HFFc6 (cell line): ENCODE results near the gene POLR2F. TPM values are rescaled to one million over a fixed set of nuclear protein-coding genes. Genes with fewer than 3 reads are reported as not detected.

ENCODE experiments used
- DNase-seq: peaks from one replicate; pipeline ENCODE4 v3.0.0-alpha.2; 2018
- H3K27ac Mint-ChIP-seq: 2 replicates; pipeline ENCODE4 v1.8.0; 2020; ENCODE audit warnings: mild to moderate bottlenecking, mixed read lengths
- H3K27me3 Mint-ChIP-seq: 2 replicates; pipeline ENCODE4 v1.8.0; 2021; ENCODE audit warnings: mild to moderate bottlenecking, moderate library complexity, mixed read lengths; ENCODE audit not compliant: insufficient read depth
- H3K36me3 Mint-ChIP-seq: 2 replicates; pipeline ENCODE4 v1.8.0; 2021; ENCODE audit warnings: low read depth, mixed read lengths
- H3K4me1 Mint-ChIP-seq: 2 replicates; pipeline ENCODE4 v1.8.0; 2020; ENCODE audit warnings: low read depth, mixed read lengths
- H3K4me3 Mint-ChIP-seq: 2 replicates; pipeline ENCODE4 v1.8.0; 2020; ENCODE audit warnings: mild to moderate bottlenecking, moderate library complexity, mixed read lengths
- H3K9me3 Mint-ChIP-seq: 2 replicates; pipeline ENCODE4 v1.8.0; 2020; ENCODE audit warnings: mild to moderate bottlenecking, mixed read lengths
- total RNA-seq, 6 experiments: library from RNA; stranded (reverse); fragmentation: NEBNext Ultra II Directional; extraction: Animal tissue kit (Norgen Biotek cat#: 25700); gene quantifications; 2 replicates in 1 of 6; 3 replicates in 5 of 6; pipeline ENCODE4 v1.2.3, GENCODE V29; 2021
- TF ChIP-seq, protein P1 (sequence below): fragments of 200-600 bp; sonication (generic); IDR thresholded peaks from 2 replicates; pipeline ENCODE4 v1.5.0; 2021; ENCODE audit warnings: antibody characterized with exemption, mild to moderate bottlenecking

POLR2F gene
- total RNA-seq, 6 experiments from 2014 or later = 91.6 to 130 (median 107) TPM

DNA sequence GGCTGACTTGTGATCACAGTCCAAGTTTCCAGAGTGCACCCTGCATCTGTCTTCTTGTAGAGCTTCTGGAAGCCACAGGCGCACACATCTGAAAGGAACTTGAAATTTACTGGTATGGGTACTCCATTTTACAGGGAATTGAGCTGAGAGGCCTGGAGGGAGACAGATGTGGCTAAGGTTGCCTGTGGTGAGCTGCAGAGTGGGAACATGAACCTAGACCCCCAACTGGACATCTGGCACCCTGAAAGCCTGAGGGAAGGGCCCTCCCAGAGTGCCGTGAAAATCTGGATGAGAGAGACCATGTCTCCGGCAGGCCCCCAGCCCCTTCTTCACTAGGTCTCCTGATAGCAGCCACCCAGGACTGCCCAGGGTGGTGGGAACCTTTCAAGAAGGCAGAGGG, 53.4 kb downstream of the POLR2F start:
- Mint-ChIP-seq H3K36me3 (no peaks in the 10 kb centered on the region), H3K27ac (no peak overlapping the region), H3K9me3 (no peaks in the 10 kb centered on the region), H3K4me3 (no peak overlapping the region), H3K27me3 (peaks cover 14% of the 10 kb centered on the region), H3K4me1 (no peaks in the 10 kb centered on the region)
- TF ChIP-seq, protein P1, sequence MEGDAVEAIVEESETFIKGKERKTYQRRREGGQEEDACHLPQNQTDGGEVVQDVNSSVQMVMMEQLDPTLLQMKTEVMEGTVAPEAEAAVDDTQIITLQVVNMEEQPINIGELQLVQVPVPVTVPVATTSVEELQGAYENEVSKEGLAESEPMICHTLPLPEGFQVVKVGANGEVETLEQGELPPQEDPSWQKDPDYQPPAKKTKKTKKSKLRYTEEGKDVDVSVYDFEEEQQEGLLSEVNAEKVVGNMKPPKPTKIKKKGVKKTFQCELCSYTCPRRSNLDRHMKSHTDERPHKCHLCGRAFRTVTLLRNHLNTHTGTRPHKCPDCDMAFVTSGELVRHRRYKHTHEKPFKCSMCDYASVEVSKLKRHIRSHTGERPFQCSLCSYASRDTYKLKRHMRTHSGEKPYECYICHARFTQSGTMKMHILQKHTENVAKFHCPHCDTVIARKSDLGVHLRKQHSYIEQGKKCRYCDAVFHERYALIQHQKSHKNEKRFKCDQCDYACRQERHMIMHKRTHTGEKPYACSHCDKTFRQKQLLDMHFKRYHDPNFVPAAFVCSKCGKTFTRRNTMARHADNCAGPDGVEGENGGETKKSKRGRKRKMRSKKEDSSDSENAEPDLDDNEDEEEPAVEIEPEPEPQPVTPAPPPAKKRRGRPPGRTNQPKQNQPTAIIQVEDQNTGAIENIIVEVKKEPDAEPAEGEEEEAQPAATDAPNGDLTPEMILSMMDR = no peak
- no peak for DNase-seq

DNA sequence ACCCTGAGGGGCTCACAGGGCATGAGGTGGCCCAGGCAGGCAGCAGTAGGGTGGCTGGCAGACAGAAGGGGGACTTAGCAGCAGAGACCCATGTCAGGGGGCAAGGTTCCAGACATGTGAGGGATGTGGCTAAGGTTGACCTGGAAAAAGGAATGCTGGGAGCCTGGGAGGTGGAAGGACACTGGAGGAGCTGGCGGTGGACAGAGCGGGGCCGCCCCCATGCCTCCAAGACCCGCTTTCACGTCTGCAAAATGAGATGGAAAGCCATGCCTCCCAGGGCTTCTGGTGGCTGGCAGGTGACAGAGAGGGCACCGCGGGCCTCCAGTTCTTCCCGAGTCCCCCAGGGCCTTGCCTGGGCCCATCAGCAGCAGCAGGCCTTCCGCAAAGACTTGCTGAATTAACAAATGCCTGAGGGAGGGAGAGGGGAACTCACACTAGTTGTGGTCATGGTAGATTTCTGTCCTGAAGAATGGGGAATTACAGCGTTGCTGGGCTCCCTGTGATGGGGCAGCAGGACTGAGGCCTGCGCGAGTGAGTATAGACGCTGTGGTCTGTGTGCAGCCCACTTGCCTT, 53.9 kb downstream of the POLR2F start:
- no peaks in the 10 kb centered on the region for H3K36me3 Mint-ChIP-seq
- H3K27ac Mint-ChIP-seq = no peak overlapping the region

DNA sequence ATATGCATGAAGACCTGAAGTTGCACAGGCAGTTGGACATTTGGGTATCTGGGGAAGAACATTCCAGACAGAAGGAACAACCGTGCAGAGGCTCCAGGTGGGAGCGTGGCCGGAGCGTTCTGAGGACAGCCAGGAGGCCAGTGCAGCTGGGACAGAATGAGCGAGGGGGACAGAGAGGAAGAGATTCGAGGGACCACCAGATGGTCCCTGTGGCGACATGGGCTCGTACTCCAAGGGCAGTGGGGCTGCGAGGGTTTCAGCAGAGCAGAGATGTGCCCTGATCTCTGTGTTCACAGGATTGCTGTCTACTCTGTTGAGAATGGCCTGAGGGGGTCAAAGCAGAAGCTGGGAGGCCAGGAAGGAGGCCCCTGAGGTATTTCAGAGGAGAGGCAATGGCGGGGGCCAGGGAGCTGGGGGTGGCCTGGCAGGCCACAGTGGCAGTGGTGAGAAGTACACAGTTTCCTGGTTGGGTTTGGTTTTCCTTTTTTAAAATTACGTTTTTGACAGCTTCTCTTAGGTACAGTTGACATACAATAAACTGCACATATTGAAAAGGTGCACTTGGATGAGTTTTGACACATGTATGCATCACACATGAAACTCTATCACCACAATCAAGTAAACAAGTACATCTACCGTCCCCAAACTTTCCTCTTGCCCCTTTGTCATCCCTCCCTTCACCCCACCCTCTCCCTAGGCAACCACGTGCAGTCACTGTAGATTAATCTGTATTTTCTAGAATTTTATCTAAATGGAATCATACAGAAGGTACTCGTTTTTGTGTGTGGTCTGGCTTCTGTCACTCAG, 55.7 kb downstream of the POLR2F start:
- H3K4me1 Mint-ChIP-seq = peaks cover 10% of the 10 kb centered on the region
- no peaks in the 10 kb centered on the region for H3K9me3 Mint-ChIP-seq
- no peak overlapping the region for H3K27ac Mint-ChIP-seq
- H3K36me3 Mint-ChIP-seq = no peaks in the 10 kb centered on the region
- TF ChIP-seq, protein P1 = no peak
- peaks cover 11% of the 10 kb centered on the region for H3K27me3 Mint-ChIP-seq
- H3K4me3 Mint-ChIP-seq = no peak overlapping the region
- DNase-seq = no peak

More for the DNA sequence above, 53.9 kb downstream of the POLR2F start:
- DNase-seq = no peak
- TF ChIP-seq, protein P1 = no peak
- H3K4me1 Mint-ChIP-seq = peaks cover 2% of the 10 kb centered on the region
- no peak overlapping the region for H3K4me3 Mint-ChIP-seq
- H3K9me3 Mint-ChIP-seq = no peaks in the 10 kb centered on the region
- peaks cover 14% of the 10 kb centered on the region for H3K27me3 Mint-ChIP-seq

DNA sequence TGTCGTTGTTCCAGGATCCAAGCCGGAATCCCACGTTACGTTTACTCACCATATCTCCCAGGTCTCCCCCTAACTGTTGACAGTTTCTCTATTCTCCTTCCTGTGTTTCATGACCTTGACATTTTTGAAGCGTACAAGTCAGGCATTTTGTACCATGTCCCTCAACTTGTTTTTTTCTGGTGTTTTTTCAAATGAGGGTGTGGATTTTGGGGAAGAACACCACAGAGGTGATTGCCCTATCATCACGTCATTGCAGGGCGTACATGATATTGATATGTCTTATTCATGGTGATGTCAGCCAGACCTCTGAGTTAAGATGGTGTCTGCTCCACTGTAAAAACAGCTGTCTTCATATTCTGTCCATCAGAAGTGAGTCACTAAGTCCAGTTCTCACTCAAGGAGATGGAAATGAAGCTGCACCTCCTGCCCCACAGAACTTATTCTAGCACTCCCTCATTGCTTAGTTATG, 59.1 kb downstream of the POLR2F start:
- DNase-seq = no peak
- Mint-ChIP-seq H3K9me3 (no peaks in the 10 kb centered on the region), H3K27me3 (peaks cover 6% of the 10 kb centered on the region), H3K4me1 (peaks cover 15% of the 10 kb centered on the region), H3K4me3 (no peak overlapping the region), H3K36me3 (no peaks in the 10 kb centered on the region), H3K27ac (no peak overlapping the region)
- TF ChIP-seq, protein P1 = no peak

DNA sequence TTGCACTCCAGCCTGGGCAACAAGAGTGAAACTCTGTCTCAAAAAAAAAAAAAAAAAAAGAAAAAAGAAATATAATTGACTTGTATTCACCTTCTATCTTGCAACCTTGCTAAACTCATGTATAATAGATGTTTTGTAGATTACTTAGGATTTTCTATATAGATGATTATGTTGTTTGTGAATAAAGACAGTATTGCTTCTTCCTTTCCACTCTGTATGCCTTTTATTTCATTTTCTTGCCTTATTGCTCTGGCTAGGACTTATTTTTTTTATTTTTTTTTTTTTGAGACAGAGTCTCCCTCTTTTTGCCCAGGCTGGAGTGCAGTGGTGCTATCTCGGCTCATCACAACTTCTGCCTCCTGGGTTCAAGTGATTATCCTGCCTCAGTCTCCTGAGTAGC, 60.6 kb downstream of the POLR2F start:
- TF ChIP-seq, protein P1 = no peak
- Mint-ChIP-seq H3K36me3 (no peaks in the 10 kb centered on the region), H3K4me1 (peaks cover 16% of the 10 kb centered on the region), H3K27ac (no peak overlapping the region), H3K9me3 (no peaks in the 10 kb centered on the region), H3K27me3 (peaks cover 10% of the 10 kb centered on the region), H3K4me3 (no peak overlapping the region)
- no peak for DNase-seq
